ENCODE data around the gene ZNF354B. TPM values are rescaled to one million over a fixed set of nuclear protein-coding genes. Genes with fewer than 3 reads are reported as not detected.
A peak's percentile ranks its signal among the peaks of the same experiment; 100 is the strongest.
"Not testable (repeated sequence)": the region's sequence is repeated elsewhere in the genome, so short reads cannot be mapped to it uniquely, and the experiment has no call there.

The ZNF354B gene
- total RNA-seq, 1 donor from 2014 or later = 17.7 TPM

GRCh38 chr5:178854284-178854683 lies 5.5 kb upstream of the ZNF354B start:
- peaks cover 4% of the 10 kb centered on the region for H3K4me1 ChIP-seq
- no peak overlapping the region for H3K27ac ChIP-seq
- no peak for TF ChIP-seq POLR2A (IDR thresholded peaks at IDR 0.05)
- H3K4me3 ChIP-seq = no peak overlapping the region
- no peak for DNase-seq (ENCODE audit: extremely low spot score in 2 of 2)
- no peaks in the 10 kb centered on the region for H3K9me3 ChIP-seq
- H3K27me3 ChIP-seq = no peaks in the 10 kb centered on the region
- H3K36me3 ChIP-seq = no peaks in the 10 kb centered on the region
- intact Hi-C loops (cut with DNase I) = no loop called here

- H3K9me3 ChIP-seq; H3K27me3 ChIP-seq; intact Hi-C loops (cut with DNase I); DNase-seq (ENCODE audit: extremely low spot score in 2 of 2): not testable (repeated sequence)
- H3K4me1 ChIP-seq = peaks cover 35% of the 10 kb centered on the region
- peak overlapping the region; percentile 78 for H3K27ac ChIP-seq
- peak overlapping the region; percentile 63 to 97 for H3K4me3 ChIP-seq
- peaks cover 0 to 22% of the 10 kb centered on the region in 2 donors for H3K36me3 ChIP-seq
Observed at GRCh38 chr5:178860615-178861014, 862 bp downstream of the ZNF354B start.

- Histone ChIP-seq H3K27me3 (no peaks in the 10 kb centered on the region), H3K27ac (no peak overlapping the region), H3K36me3 (peaks cover 0 to 32% of the 10 kb centered on the region in 2 donors), H3K4me3 (no peak overlapping the region), H3K9me3 (no peaks in the 10 kb centered on the region), H3K4me1 (peaks cover 35% of the 10 kb centered on the region)
- intact Hi-C loops (cut with DNase I) = no loop called here
- DNase-seq (ENCODE audit: extremely low spot score in 2 of 2) = no peak
- TF ChIP-seq POLR2A (IDR thresholded peaks at IDR 0.05) = no peak
- no peak for TF ChIP-seq POLR2AphosphoS5 (IDR thresholded peaks at IDR 0.05; ENCODE audit: insufficient read depth in 1 of 2, low read depth in 1 of 2)
- TF ChIP-seq CTCF (IDR thresholded peaks at IDR 0.05) = no peak
Observed at GRCh38 chr5:178861627-178862026, 1.9 kb downstream of the ZNF354B start.

GRCh38 chr5:178866946-178867345 lies 7.2 kb downstream of the ZNF354B start:
- TF ChIP-seq POLR2A (IDR thresholded peaks at IDR 0.05) (no peak), CTCF (IDR thresholded peaks at IDR 0.05) (no peak), POLR2AphosphoS5 (IDR thresholded peaks at IDR 0.05; ENCODE audit: insufficient read depth in 1 of 2, low read depth in 1 of 2) (no peak)
- Histone ChIP-seq H3K27me3 (no peaks in the 10 kb centered on the region), H3K9me3 (no peaks in the 10 kb centered on the region), H3K4me3 (no peak overlapping the region), H3K36me3 (peaks cover 0 to 79% of the 10 kb centered on the region in 2 donors), H3K4me1 (peaks cover 15% of the 10 kb centered on the region), H3K27ac (no peak overlapping the region)
- intact Hi-C loops (cut with DNase I) = no loop called here
- no peak for DNase-seq (ENCODE audit: extremely low spot score in 2 of 2)

- Histone ChIP-seq H3K36me3 (peaks cover 0 to 87% of the 10 kb centered on the region in 2 donors), H3K27me3 (no peaks in the 10 kb centered on the region), H3K4me1 (no peaks in the 10 kb centered on the region), H3K9me3 (peaks cover 10% of the 10 kb centered on the region), H3K27ac (no peak overlapping the region), H3K4me3 (no peak overlapping the region)
- intact Hi-C loops (cut with DNase I) = no loop called here
- TF ChIP-seq POLR2A (IDR thresholded peaks at IDR 0.05) = no peak
- no peak for TF ChIP-seq CTCF (IDR thresholded peaks at IDR 0.05)
- DNase-seq (ENCODE audit: extremely low spot score in 2 of 2) = no peak
Observed at GRCh38 chr5:178869577-178869976, 9.8 kb downstream of the ZNF354B start.

DNA sequence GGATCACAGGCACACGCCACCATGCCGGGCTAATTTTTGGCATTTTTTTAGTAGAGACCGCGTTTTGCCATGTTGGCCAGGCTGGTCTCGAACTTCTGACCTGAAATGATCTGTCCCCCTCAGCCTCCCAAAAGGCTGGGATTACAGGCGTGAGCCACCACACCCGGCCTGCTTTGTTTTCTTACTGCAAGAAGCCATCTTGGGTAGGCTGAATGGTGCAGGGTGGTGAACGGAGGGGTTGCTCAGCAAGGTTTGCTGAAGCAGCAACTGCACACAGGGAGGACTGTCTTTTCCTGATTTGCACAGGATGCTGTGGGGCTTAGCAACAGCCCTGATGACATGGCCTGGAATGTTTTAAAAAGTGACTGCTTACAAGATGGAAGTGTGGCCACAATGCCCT lies 10.7 kb downstream of the ZNF354B start:
- intact Hi-C loops (cut with DNase I) = no loop called here
- Histone ChIP-seq H3K4me3 (no peak overlapping the region), H3K27ac (no peak overlapping the region), H3K4me1 (no peaks in the 10 kb centered on the region), H3K36me3 (peaks cover 0 to 90% of the 10 kb centered on the region in 2 donors), H3K27me3 (no peaks in the 10 kb centered on the region), H3K9me3 (peaks cover 10% of the 10 kb centered on the region)
- no peak for TF ChIP-seq CTCF (IDR thresholded peaks at IDR 0.05)
- TF ChIP-seq POLR2AphosphoS5 (IDR thresholded peaks at IDR 0.05; ENCODE audit: insufficient read depth in 1 of 2, low read depth in 1 of 2) = no peak
- TF ChIP-seq POLR2A (IDR thresholded peaks at IDR 0.05) = no peak
- no peak for DNase-seq (ENCODE audit: extremely low spot score in 2 of 2)
